GM19395 (cell line): Measurements from ENCODE around the gene MARK4.
"Not testable (repeated sequence)": the region's sequence is repeated elsewhere in the genome, so short reads cannot be mapped to it uniquely, and the experiment has no call there.

Source experiments
- ATAC-seq: cut with Tn5 transposase; IDR thresholded peaks from one replicate; pipeline ENCODE4 v1.9.1; 2021; ENCODE audit warnings: mild to moderate bottlenecking, moderate library complexity; ENCODE audit not compliant: unreplicated experiment

MARK4 gene

DNA sequence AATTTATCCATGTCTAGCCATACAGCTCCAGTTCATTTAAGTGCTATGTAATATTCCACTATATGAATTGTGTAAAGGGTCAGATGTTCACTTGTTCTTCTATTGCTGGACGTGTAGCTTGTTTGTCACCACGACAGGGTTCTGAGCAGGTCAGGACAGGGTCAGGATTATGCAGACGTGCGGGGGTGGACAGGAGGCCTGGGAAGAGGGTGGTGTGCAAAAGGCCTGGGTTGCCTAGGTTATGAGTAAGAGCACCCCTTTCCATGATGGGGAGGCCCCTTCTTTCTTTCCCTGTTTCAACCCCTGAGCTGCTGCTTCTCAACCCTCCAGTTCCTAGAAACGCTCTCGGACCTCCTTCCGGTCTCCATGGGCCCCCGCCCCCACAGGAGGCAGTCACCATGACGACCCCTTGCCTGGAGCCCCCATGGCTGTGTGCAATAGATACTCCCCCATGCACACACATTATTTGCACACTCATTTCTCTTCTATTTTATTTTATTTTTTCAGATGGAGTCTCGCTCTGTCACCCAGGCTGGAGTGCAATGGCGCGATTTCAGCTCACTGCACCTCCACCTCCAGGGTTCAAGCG lies 7.8 kb upstream of the MARK4 start:
- no peak for ATAC-seq

DNA sequence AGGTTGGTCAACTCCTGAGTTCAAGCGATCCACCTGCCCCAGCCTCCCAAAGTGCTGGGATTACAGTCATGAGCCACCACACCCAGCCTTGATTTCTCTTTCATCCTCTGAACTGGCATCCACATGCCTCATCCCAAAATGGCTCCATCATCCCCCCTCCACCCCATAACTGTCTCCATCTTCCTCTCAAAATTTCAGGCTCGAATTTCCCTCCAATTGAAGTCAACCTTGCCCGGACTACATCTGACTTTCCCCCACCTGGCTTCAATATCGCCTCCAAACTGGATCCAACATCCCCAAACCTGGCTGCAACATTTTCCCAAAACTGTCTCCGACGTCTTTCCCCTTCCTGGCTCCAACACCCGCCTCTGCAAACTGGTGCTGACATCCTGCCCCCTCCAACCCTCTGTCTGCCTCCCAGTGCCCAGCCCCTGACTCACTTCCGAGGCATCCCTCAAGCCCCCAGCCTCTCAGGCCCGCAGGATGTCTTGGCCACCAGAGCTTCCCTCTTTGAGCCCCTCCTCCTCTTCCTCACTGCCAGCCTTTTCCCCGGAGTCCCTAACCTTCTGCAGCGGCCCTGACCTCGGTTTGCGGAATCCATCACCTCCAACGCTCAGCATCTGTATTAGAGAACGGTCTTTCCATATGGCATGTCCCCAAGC lies 6.8 kb upstream of the MARK4 start:
- no peak for ATAC-seq

DNA sequence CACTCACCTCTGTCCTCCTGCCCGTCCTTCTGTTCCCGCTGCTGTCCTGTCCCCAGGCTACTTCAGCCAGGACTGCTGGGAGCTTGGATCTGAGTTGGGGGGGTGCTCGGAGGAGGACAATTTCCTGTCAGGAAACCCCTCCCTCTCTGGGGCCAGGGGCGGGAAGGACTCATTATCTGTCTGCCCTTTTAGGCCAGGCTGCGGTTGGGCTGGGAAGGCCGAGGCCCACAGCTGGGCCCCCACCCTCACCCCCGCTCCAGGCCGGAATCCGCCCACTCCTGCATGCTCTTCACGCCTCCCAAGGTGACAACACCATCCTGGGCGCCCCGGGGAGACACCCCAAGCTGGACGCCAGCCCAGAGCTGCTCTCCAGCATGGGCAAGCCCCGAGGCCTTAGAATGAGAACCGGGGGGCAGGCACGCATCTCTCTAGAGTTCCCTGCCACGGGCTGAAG lies 5.7 kb upstream of the MARK4 start, which contains the start of gene EXOC3L2:
TSS of gene EXOC3L2 (minus strand) at position 74 of the 454 bp plus-strand sequence. CDS start 6,362 bp downstream, outside the sequence.
- no peak for ATAC-seq

DNA sequence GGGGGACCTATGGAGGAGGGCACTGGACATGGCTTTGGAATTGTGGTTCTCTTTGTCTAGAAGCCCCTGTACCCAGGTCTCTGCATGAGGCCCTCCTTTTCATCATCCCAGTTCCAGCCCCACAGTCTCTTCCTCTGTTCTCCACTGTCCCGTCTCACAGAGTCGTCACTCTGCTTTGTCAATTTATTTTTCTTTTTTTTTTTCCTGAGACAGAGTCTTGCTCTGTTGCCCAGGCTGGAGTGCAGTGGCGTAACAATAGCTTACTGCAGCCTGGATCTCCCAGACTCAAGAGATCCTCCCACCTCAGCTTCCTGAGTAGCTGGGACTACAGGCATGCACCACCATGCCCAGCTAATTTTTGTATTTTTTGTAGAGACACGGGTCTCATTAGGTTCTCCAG lies 5.2 kb upstream of the MARK4 start:
- no peak for ATAC-seq

DNA sequence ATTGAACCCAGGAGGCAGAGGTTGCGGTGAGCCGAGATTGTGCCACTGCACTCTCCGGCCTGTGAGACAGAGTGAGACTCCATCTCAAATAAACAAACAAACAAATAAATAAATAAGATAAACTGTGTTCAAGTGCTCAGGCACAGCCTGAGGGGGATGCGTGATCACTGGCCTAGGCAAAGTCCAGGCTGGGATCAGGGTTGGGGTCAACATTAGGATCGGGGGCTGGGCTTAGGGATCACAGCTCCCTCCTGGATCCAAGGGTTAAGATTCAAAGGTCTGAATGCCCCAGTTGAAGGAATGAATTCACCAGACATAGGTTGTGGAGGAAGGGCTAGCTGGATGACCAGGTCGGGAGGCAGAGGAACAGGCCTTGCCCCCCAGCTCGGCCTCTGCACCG lies 3.9 kb upstream of the MARK4 start:
- no peak for ATAC-seq

DNA sequence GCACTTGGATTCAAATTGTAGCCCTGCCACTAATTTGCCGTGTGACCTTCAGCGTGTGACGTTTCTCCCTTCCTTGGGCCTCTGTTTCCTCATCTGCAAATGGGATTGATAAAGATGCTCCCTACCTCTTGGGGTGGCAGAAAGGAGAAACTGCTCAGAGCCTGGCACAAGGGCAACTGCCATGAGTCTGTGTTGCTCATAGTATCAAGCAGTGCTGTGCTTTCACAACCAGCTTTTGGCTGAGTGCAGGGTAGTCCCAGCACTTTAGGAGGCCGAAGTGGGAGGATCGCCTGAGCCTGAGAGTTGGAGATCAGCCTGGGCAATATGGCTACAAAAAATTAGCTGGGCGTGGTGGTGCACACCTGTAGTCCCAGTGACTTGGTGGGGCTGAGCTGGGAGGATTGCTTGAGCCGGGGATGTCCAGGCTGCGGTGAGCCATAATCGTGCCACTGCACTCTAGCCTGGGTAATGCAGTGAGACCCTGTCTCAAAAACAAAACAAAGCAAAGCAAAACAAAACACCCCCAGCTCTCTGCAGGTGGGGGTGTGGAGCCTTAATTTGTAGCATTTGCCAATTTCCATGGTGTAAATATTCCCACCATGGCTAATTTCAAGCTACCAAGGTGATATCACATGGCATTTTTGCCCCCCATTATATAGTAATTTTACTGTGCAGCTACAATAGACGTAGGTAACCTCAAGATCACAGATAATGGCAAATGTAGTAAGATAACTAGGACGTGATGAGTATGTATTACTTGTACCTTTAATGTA lies 1.6 kb upstream of the MARK4 start:
- ATAC-seq = no peak

DNA sequence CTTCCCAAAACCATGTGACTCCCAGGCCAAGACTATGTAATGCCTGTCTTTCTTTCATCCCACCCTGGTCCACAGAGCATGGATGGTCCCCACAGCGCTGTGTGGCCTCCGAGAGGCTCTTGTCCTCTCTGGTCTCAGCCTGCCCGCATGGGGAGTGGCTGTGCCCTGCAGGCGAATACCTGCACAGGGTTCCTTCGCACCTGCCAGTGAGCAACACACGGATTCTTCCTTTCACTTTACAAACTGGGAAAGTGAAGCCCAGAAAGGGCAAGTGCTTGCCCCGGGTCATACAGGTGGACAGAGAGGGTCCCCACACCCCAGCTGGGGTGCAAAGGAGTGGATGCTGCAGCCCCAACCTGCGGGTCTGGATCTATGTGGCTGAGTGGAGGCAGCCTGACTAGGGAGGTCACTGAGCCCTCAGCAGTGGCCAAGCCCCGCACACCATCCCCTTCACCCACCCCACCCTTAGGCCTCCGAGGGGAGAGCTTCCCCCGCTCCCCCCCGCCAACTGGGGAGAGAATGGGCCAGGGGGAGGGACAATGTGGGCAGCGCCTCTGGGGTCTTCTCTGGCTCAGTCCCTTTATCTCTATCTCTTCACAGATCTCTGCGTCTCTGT lies 747 bp upstream of the MARK4 start:
- ATAC-seq = no peak

DNA sequence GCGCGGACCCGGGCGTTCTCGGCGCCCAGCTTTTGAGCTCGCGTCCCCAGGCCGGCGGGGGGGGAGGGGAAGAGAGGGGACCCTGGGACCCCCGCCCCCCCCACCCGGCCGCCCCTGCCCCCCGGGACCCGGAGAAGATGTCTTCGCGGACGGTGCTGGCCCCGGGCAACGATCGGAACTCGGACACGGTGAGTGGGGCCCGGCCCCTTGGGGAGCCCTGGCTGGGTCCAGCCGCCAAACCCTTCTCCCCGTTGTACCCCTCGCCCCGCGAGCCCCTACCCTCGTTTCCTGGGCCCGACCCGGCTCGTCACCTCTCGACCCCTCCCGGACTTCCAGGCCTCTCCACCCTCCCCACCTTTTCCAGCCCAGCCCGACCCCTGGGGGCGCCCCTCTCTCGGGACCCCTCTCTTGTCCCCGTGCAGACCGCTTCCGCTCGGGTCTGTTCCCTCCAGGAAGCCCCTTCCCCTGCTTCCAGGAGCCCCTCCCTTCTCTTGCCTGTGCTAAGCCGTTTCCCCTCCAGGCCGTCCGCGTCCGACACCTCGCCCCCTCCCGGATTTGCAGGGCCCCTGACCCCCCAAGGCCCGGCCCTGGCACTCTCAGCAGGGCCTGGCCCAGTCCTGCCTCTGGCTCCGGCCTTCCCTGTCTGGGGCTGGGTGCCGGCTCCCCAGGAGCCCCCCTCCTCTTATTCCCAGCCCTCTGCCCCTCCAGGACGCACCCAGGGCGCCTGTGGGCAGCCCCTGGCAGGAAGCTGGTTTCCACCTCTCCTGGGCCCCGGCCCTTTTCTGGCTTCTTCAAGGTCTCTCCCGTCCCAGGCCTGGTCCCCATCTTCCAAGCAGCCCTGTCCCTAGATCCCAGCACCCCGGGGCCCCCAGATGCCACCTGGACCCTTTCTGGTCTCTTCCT lies 632 bp downstream of the MARK4 start:
- ATAC-seq = no peak

DNA sequence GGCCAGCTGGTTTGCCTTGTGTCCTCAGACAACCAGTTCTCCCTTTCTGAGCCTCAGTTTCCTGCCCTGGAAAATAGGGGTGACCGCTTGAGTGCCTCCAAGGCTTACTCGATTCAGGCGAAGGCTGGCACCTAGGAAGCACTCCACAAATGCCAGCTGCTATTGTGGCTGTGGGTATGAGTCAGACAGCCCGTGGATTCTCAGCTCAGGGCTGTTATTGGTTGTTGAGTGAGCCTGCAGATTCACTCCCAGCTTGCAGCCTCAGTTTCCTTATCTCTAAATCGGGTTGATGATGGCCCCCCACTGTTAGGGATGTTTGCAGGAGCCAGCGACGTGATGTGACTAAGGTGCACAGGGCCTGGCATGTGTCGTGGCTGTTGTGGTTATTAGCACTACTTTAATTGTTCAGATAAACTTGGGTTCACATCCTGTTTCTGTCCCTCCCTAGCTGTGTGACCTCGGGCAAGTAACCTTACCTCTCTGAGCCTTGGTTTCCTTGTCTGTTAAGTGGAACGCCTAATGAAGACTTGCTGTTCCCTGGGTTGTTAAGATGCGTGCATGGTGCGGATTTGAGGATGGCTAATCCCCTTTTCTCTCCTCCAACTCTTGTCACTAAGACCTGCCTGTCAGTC lies 2.4 kb downstream of the MARK4 start:
- ATAC-seq = no peak

DNA sequence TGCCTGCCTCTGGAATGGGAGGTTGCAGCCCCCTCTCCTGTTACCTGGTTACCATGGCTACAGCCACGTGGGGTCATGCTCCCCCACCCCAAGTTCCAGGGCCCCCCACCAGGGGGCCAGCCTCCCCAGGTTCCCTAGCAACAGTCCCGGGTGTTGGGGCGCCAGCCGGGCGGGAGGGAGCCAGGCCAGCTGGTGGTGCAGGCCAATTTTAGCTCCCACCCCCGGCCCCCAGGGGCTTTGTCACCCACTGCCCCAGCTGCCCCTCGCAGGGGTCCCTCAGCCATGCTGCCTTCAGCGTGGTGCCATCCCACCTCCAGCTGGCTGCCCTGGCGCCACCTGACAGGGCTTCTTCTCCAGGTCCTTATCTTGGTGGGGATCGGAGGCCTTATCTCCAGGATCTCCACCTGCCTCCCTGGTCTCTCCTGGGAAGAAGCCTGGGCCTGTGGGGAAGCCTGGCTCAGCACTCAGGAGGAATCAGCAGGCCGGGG lies 3.0 kb downstream of the MARK4 start:
- no peak for ATAC-seq

DNA sequence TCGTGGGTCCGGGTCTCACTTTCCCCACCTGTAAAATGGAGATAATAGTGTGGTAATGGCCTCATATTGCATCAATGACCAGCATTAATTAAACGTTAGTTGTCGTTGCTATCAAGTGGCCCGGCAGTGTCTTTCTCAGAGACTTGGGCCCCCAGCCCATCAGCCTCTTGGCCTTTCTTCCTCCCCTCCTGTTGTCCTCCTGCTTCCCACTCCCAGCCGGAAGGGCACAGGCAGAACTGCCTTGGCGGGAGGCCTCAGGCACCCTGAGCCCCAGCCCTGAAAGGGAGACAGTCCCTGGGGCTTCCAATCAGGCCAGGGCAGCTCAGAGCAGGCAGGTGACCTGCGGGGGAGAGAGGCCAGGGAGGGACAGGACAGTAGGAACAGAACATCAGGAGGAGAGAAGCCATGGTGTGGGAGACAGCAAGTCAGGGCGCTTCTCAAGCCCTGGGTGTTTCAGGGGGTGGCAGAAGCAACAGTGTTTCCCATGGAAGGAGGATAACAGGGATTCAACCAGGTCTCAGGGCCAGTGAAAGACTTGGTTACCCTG lies 4.6 kb downstream of the MARK4 start:
- no peak for ATAC-seq

DNA sequence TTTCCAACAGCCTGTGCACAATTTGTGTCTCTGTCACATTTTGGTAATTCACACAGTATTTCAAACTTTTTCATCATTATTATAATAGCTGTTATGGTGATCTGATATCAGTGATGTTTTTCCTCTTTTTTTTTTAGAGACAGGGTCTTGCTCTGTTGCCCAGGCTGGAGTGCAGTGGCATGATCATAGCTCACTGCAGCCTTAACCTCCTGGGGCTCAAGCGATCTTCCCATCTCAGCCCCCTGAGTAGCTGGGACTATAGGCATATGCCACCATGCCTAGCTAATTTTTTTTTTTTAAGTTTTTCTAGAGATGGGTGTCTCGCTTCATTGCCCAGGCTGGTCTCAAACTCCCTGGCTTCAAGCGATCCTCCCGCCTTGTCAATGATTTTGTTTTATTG lies 5.8 kb downstream of the MARK4 start:
- ATAC-seq = no peak

DNA sequence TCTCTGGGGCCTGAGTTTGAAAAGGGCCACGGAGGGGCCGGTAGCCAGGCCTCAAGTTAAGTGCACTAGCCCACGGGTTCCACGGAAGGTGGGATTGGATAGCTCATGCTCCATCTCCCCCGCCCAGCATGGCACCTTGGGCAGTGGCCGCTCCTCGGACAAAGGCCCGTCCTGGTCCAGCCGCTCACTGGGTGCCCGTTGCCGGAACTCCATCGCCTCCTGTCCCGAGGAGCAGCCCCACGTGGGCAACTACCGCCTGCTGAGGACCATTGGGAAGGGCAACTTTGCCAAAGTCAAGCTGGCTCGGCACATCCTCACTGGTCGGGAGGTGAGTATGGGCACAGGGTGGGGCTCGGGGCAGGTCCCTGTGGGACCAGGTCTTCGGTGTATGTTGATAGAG lies 7.8 kb downstream of the MARK4 start:
- no peak for ATAC-seq

DNA sequence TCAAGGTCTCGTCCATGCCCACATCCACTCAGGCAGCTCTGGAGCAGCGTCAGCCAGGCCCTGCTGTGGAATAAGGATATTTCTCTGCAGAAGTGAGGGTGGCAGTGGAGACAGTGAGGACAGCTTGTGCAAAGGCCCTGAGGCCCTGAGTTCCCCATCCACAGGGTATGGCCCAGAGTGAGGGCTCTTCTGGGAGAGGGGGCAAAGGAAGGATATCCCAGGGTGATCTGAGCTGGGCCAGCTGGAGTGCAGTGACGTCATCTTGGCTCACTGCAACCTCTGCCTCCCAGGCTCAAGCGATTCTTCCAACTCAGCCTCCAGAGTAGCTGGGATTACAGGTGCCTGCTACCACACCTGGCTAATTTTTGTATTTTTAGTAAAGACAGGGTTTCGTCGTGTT lies 11.5 kb downstream of the MARK4 start:
- ATAC-seq = no peak

DNA sequence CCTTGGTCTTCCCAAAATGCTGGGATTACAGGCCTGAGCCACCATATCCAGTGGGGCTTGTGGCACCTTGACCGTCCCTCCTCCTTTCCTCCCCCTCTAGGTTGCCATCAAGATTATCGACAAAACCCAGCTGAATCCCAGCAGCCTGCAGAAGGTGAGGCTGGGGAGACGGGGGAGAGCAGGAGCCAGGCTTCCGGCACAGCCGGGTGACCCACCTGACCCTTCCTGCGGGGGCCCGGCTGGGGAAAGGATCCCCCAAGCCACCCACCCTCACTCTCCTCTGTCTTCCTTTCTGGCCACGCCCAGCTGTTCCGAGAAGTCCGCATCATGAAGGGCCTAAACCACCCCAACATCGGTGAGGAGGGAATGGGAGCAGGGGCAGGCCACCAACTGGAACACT lies 11.9 kb downstream of the MARK4 start:
- no peak for ATAC-seq

DNA sequence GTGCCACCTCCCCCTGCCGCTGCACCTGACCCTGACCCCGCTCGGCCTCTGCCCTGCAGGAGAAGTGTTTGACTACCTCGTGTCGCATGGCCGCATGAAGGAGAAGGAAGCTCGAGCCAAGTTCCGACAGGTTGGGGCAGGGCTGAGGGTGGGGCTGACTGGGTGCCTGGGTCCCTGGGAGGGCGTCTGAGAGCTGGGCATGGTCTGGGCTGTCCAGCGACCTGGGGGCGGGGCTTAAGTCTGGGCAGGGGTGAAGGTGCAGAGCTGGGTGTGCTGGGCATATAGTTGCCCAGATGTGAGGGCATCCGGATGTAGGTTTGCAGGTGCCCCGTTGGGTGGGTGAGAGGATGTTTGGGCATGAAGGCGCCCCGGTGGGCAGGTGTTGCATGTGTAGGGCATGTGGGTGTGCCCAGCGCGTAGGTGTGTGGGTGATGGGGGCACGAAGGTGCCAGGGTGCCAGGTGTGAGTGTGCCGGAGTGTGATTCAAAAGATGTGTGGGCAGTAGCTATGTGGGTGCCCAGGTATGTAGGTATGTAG lies 13.8 kb downstream of the MARK4 start:
- no peak for ATAC-seq

DNA sequence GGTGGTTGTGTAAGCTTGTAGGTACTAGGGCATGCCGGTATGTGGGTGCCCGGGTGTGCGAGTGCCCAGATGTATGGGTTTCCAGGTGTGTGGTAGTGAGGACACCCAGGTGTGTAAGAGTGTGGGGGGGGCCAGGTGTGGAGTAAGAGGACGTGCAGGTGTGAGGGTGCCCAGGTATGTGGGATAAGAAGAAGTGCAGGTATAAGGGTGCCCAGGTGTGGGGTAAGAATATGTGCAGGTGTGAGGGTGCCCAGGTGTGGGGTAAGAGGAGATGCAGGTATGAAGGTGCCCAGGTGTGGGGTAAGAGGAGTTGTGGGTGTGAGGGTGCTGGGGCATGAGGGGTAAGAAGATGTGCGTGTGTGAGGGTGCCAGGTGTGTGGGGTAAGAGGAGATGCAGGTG lies 14.3 kb downstream of the MARK4 start:
- ATAC-seq = no peak

DNA sequence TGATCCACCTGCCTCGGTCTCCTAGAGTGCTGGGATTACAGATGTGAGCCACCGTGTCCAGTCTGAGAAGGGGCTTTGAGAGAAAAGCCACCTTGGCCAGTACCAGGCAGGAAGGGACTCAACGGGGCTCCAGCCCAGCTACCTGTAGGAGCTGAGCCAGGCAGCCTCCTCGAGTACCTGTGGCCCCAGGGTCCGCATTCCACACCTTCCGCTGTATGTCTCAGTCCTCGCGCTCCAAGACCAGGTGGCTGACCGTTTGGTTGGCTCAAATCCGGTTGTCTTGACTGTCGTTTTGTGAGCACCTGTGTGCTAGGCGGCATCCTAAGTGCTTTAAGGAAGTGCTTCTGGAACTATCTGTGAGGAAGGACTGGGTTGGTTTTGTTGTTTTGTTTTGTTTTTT lies 16.2 kb downstream of the MARK4 start:
- ATAC-seq = no peak

DNA sequence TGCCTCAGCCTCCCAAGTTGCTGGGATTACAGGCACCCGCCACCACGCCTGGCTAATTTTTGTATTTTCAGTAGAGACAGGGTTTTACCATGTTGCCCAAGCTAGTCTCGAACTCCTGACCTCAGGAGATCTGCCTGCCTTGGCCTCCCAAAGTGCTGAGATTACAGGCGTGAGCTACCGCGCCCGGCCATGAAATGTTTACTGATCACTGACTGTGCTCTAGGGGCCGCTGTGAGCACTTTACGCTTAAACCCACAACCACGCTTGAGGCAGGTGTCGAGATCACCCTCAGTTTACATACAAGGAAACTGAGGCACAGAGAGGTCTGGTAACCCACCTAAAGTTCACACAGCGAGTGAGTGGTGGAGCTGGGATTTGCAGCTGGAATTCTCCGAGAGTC lies 18.9 kb downstream of the MARK4 start:
- not testable (repeated sequence) for ATAC-seq
